HG03025 (cell line): ENCODE data around the gene SMURF1.

Experiments
- ATAC-seq: cut with Tn5 transposase; IDR thresholded peaks from one replicate; pipeline ENCODE4 v1.9.1; 2021; ENCODE audit warnings: mild to moderate bottlenecking, moderate library complexity; ENCODE audit not compliant: unreplicated experiment, low FRiP score

SMURF1 gene

DNA sequence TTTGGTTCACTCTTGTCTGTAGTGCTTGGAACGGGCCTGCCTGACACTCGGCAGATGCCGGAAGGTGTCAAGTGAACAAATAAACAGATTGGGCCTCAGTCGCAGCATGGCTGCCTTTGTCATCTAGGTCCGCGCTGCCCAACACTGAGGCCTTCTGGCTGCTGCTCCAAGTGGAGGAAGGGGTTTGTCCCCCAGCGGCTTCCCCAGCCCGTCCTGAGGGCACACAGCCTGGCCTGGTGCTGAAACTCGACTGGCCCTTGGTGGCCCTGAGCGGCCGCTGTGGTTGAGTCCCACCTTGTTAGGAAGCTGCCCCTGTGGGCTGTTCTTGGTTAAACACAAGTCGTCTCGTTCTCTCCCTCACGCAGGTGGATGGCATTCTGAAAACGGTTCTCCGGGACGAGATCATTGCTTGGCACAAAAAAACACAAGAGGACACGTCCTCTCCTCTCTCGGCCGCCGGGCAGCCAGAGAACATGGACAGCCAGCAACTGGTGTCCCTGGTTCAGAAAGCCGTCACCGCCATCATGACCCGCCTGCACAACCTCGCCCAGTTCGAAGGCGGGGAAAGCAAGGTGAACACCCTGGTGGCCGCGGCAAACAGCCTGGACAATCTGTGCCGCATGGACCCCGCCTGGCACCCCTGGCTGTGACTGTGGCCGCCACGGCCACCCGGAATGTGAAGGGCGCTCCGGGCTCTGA is 132.1 kb downstream of the SMURF1 start:
- no peak for ATAC-seq

DNA sequence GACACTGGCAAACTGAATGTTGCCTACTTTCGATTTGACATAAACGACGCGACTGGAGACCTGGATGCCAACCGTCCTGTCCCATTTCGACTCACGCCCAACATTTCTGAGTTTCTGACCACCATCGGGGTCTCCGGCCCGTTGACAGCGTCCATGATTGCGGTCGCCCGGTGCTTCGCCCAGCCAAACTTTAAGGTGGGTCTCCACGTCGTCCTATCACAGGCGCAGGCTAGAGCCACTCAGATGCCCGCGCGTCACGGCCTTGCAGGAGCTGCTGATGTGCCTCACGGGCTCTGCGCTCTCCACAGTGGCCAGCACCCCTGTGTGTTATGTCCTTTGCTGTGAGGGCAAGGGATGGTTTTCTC is 132.6 kb downstream of the SMURF1 start:
- ATAC-seq = no peak

GRCh38 chr7:99010281-99010680 is 133.6 kb downstream of the SMURF1 start:
- no peak for ATAC-seq

GRCh38 chr7:99008921-99009530 is 134.9 kb downstream of the SMURF1 start:
- ATAC-seq = no peak

DNA sequence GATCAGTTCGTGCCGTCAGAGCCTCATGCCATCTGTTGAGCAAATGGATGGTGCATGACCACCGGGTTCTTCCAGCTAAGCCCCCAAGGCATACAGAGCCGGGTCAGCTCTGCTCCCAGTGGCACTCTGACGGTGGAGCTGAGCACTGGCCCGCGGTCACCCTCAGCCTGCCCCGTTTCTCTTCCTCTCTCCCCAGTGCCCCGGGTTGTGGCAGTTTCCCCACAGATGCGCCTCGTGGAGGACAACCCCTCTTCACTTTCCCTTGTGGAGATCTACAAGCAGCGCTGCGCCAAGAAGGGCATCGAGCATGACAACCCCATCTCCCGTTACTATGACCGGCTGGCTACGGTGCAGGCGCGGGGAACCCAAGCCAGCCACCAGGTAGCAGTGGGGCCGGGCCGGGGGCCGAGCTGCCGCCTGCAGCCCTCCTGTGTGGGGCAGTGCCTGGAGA is 135.7 kb downstream of the SMURF1 start:
- no peak for ATAC-seq

DNA sequence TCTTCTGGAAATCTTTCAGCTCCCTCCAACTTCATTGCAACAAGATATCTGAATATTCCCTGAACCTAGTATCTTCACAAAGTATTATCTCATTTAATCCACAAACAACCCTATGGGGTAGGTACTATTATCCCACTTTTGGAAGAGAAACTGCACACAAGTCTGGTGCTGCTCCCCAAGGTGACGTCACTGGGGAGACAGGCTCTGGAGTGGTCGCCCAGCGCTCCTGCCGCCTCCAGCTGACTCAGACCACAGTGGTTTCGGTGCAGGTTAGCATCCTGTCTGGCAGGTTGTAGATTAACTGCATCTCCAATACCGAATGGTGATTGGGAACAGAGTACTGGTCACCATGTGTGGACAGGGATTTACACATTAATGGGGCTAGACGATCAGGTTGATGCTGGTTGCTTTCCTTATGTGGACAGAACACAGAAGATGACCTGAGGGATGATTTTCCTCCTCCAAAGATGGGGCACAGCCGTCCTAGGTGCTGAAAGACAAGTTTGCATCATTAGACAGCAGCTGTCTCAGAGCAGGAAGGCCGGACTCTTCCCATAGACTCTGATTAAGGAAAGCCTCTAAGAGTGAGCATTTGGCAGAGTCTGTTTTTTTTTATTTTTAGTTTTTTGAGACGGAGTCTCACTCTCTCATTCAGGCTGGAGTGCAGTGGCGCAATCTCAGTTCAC is 137.0 kb downstream of the SMURF1 start:
- no peak for ATAC-seq

DNA sequence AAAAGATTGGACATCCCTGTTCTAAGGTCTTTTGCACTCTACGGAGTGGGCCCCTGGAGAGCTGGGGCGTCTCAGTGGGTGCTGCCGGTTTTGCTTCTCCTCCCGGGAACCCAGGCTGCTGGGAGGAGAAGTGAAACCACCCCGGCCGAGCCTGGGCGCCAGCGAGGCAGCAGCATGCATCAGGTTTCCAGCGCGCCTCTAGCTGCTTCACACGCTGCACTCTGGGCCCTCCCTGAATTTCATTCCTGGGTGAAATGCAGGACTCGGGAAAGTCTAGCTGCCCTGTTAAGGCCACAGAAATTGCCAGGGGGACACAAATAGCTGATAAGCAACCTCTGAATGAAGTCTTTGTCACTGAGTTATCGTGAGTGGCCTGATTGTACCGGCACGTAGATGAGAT is 138.1 kb downstream of the SMURF1 start:
- no peak for ATAC-seq

GRCh38 chr7:99004781-99005500 is 139.0 kb downstream of the SMURF1 start:
- ATAC-seq = no peak

GRCh38 chr7:99004216-99004615 is 139.7 kb downstream of the SMURF1 start:
- no peak for ATAC-seq

DNA sequence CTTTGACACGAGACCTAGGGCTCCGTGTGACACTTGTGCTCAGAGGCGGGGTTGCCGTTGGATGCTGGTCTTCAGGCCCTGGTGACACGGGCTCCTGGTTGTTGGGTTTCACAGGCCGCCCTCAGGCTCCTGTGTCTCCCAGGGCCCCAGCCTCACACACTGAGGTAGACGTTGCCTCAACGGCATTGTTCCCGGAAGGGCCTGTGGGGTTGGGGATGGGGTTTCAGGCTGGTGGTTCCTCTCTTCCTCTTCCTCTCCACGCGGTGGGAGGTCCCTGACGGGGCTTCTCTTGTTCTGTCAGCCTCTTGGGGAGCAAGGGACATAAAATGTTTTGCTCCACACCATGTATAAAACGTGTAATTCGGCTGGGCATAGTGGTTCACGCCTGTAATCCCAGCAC is 140.5 kb downstream of the SMURF1 start:
- ATAC-seq = no peak

- no peak for ATAC-seq
These were observed 141.1 kb downstream of the SMURF1 start for GRCh38 chr7:99002827-99003212.

DNA sequence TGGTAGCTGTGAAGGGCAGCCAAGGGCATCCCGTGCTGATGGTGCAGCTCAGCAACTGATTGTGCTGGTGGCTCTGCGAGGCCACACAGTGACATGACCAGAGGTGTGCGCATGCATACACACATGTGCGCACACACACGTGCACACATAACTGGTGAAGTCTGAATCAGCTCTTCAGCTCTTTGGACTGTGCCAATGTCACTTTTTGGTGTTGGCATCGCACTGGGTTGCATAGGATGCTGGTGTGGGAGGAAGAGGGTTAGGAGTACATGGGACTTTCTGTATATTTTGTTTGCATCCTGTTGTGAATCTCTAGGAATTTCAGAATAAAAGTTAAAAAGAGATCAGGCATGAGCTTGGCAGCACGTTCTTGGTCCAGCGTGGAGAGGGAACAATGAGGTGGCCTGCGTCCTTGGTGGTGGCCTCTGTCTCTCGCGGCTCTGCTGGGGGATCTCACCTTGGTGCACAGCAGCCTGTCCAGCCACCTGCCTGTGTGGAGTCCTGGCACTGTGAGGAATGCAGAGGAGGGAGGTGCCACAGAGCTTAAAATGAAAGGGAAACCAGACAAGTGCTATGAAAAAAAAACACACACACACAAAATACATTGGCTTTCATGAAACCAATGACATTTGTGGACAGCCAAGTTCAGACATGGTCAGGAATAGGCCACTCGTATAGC is 141.6 kb downstream of the SMURF1 start:
- ATAC-seq = no peak

- no peak for ATAC-seq
These were observed 142.3 kb downstream of the SMURF1 start for GRCh38 chr7:99001482-99002147.

DNA sequence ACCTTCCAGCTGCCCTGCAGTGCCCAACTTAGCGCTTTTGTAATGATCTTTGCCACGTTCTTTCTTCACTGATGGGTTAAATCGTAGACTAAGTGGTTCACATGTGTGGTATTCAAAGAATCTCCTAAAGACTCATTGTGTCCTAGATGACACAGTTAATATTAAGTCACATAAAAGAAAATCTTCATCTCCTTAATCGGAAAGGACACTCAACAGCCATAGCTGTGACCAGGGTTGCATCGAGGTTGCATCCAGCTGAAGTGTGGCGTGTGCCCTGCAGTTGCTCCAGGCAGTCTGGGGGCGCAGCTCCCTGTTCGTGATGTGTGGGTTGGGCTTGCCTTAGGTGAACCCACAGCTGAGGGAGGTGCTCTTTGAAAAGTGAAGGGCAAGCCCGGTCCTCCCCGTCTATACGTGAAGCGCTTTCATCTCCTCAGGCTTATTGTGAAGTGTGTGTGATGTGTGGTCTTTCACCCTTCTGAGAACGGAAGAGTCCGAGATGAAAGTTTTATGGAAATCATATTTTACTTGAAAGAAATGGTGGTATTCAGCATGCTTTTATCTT is 142.9 kb downstream of the SMURF1 start:
- ATAC-seq = no peak

- no peak for ATAC-seq
These were observed 143.6 kb downstream of the SMURF1 start for GRCh38 chr7:99000196-99000903.

DNA sequence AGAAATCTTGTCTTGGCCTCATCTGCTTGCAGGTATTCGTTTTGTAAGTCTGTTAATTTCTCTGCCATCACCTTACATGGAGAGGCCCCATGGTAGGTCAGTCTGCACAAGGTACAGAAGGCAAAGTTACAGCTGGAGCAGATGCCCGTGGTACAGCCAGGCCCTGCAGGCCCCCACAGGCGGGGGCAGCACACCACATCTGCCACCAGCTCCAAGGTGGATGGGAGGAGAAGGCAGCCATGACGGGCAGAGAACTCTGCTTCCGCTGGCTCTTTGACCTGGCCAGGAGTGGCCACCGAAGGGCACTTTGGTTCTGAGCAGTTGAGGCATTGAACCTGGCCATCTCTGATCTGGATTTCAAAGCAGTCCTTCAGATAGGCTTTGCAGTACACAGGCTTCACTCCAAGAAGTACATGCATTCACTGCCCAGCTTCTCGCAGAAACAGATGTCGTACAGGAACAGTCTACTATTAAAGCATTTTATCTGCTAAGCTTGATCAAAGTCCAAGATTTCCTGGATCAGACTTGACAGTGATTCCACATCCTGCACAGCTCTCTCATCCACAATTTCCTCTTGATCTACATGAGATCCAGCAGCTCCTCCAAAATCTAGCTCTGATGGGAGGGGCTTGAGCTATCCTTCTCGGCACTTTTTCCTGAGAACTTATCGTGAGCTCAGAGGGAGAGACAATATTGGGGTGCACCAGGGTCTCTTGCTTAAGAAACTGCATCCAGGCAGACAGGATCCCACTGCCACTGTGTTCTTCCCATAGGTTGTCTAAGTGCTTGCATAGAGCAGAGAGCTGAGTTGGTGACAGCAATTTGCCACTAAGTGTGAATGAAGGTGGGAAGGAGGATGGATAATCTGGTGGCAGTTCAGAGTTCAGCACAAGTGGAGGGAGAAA is 144.8 kb downstream of the SMURF1 start:
- no peak for ATAC-seq

DNA sequence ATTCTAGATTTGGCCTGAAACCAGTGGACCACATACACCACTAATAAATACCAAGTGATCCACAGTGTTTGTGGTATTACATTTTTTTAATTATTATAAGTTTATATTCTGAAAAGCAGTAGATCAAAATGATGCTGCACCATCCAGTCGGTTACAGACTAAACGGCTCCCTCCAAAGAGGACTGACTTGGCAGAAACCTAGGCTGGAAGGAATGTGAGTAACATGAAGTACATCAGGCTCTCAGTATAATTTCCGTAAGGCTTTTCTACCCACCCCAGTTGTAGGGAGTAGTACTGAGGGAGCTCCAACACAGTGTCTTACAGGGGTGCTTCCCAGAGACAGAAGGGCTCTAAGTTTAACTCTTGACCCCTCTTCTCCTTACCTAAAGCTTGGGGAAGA is 146.1 kb downstream of the SMURF1 start:
- no peak for ATAC-seq

DNA sequence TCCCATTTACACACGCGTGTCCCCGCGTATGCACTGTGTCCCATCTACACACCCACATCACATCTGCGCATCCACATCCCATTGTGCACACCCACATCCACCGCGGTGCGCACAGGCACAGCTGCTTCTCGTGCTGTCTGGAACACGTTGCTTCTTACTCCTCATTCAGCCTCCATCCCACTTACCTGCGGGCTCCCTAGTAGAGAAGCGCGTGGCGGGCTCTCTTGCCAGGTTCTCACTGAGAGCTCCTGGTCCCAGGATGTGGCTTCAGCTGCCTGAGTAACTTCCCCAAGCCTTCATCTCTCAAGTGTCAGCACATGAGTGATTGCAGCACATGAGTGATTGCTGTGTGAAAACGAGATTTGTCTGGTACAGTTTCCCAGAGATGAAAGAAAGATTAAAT is 147.8 kb downstream of the SMURF1 start:
- ATAC-seq = no peak
